Urothelium cell line (cell line): Measurements from ENCODE around the gene LMOD2.
A peak's percentile ranks its signal among the peaks of the same experiment; 100 is the strongest.

Experiments
- DNase-seq: peaks from one replicate; pipeline ENCODE4 v3.0.0; 2011; ENCODE audit warnings: low spot score, mixed read lengths
- FAIRE-seq: peaks from 2 replicates; lab custom pipeline; 2011; peaks lifted over from hg19 to GRCh38; lab: Jason Lieb, UNC

Gene LMOD2

GRCh38 chr7:123711832-123712293 is 56.2 kb downstream of the LMOD2 start:
- no peak for FAIRE-seq

GRCh38 chr7:123712619-123713018 is 57.0 kb downstream of the LMOD2 start:
- DNase-seq = peak; percentile 3
- FAIRE-seq = no peak

More at GRCh38 chr7:123711832-123712293, 56.2 kb downstream of the LMOD2 start:
- DNase-seq = no peak
